Smooth muscle cell (in vitro differentiated cells): Measurements from ENCODE around the gene MTX1. TPM values are rescaled to one million over a fixed set of nuclear protein-coding genes. Genes with fewer than 3 reads are reported as not detected.
"Not testable (repeated sequence)": the region's sequence is repeated elsewhere in the genome, so short reads cannot be mapped to it uniquely, and the experiment has no call there.

Experiments used
- DNase-seq: peaks from one replicate; lab custom pipeline; 2025; ENCODE audit not compliant: unreplicated experiment; lab: John Stamatoyannopoulos, UW
- H2AFZ ChIP-seq: fragments of 200-600 bp; sonication (generic); 2 replicates; pipeline ENCODE4 v1.6.0; 2016; ENCODE audit warnings: antibody characterized with exemption, low read depth, mild to moderate bottlenecking
- H3F3A ChIP-seq: fragments of 200-600 bp; sonication (generic); 2 replicates; pipeline ENCODE4 v1.6.0; 2017; ENCODE audit warnings: antibody characterized with exemption, low read depth
- H3K27ac ChIP-seq: fragments of 200-600 bp; sonication (generic); 2 replicates; pipeline ENCODE4 v1.5.1; 2016; ENCODE audit warnings: low read depth, mild to moderate bottlenecking
- H3K27me3 ChIP-seq: fragments of 200-600 bp; sonication (generic); 2 replicates; pipeline ENCODE4 v1.6.1; 2016; ENCODE audit warnings: low read depth, mild to moderate bottlenecking
- H3K36me3 ChIP-seq: fragments of 200-600 bp; sonication (generic); 2 replicates; pipeline ENCODE4 v1.5.1; 2016; ENCODE audit warnings: low read depth
- H3K4me1 ChIP-seq: fragments of 200-600 bp; sonication (generic); 2 replicates; pipeline ENCODE4 v1.5.1; 2016; ENCODE audit warnings: low read depth
- H3K4me2 ChIP-seq: fragments of 200-600 bp; sonication (generic); 2 replicates; pipeline ENCODE4 v1.6.0; 2016; ENCODE audit warnings: mild to moderate bottlenecking
- H3K4me3 ChIP-seq: fragments of 200-600 bp; sonication (generic); 2 replicates; pipeline ENCODE4 v1.5.1; 2016; ENCODE audit warnings: mild to moderate bottlenecking
- H3K79me2 ChIP-seq: fragments of 200-600 bp; sonication (generic); 2 replicates; pipeline ENCODE4 v1.6.0; 2016; ENCODE audit warnings: low read depth, mild to moderate bottlenecking
- H3K9ac ChIP-seq: fragments of 200-600 bp; sonication (generic); 2 replicates; pipeline ENCODE4 v1.6.0; 2016; ENCODE audit warnings: low read depth
- H3K9me3 ChIP-seq: fragments of 200-600 bp; sonication (generic); replicated peaks from 2 replicates; pipeline ENCODE4 v1.5.1; 2016; ENCODE audit warnings: low read depth
- H4K20me1 ChIP-seq: fragments of 200-600 bp; sonication (generic); 2 replicates; pipeline ENCODE4 v1.6.0; 2016; ENCODE audit warnings: low read depth
- WGBS: methylation state at CpG from one replicate; pipeline ENCODE4 v1.1.7; 2016; ENCODE audit warnings: low lambda C conversion rate; 5-methylcytosine and 5-hydroxymethylcytosine counted together
- polyA plus RNA-seq: library from polyadenylated mRNA; unstranded; fragments of >200 nt; fragmentation: Nextera tagmentation; extraction: Ambion mirVana; gene quantifications from 2 replicates; pipeline ENCODE4 v1.2.1, GENCODE V29; 2016
- total RNA-seq: library from RNA; depleted of rRNA; stranded (reverse); fragments of >200 nt; gene quantifications from 2 replicates; pipeline ENCODE4 v1.2.3, GENCODE V29; 2014
- TF ChIP-seq, protein P1 (sequence below): fragments of 200-600 bp; sonication (generic); IDR thresholded peaks from 2 replicates; pipeline ENCODE4 v1.5.1; 2017; ENCODE audit warnings: borderline replicate concordance, mild to moderate bottlenecking, antibody characterized with exemption; ENCODE audit not compliant: insufficient read depth, poor library complexity, severe bottlenecking

MTX1 gene
- total and polyA plus RNA-seq, 2 experiments from 2014 or later = 45.2 to 109 TPM

DNA sequence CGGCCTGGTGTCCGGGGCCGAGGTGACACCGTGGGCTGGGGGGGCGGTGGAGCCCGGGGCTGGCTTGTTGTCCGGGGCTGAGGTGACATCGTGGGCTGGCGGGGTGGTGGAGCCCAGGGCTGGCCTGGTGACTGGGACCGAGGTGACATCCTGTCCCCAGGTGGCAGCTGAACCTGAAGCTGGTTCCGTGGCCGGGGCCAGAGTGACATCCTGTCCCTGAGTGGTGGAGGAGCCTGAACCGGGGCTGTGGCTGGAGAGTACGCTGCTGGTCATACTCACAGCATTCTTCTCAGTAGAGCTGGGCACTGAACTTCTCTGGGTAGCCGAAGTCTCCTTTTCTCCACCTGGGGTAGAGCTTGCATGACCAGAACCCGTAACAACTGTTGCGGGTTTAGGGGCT lies 16.6 kb upstream of the MTX1 start:
- no peak for DNase-seq
- no peak overlapping the region for H2AFZ ChIP-seq
- peaks cover 15% of the 10 kb centered on the region for H3K4me1 ChIP-seq
- no peak overlapping the region for H3K27ac ChIP-seq
- H3K9ac ChIP-seq = no peak overlapping the region
- H3K27me3 ChIP-seq = no peaks in the 10 kb centered on the region
- H3F3A ChIP-seq = peaks cover 3% of the 10 kb centered on the region
- no peak overlapping the region for H3K4me2 ChIP-seq
- TF ChIP-seq, protein P1, sequence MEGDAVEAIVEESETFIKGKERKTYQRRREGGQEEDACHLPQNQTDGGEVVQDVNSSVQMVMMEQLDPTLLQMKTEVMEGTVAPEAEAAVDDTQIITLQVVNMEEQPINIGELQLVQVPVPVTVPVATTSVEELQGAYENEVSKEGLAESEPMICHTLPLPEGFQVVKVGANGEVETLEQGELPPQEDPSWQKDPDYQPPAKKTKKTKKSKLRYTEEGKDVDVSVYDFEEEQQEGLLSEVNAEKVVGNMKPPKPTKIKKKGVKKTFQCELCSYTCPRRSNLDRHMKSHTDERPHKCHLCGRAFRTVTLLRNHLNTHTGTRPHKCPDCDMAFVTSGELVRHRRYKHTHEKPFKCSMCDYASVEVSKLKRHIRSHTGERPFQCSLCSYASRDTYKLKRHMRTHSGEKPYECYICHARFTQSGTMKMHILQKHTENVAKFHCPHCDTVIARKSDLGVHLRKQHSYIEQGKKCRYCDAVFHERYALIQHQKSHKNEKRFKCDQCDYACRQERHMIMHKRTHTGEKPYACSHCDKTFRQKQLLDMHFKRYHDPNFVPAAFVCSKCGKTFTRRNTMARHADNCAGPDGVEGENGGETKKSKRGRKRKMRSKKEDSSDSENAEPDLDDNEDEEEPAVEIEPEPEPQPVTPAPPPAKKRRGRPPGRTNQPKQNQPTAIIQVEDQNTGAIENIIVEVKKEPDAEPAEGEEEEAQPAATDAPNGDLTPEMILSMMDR = no peak
- no peak overlapping the region for H3K4me3 ChIP-seq
- WGBS = 96% methylated on average over 8 of the region's 17 CpGs
- H3K79me2 ChIP-seq = no peaks in the 10 kb centered on the region
- H3K9me3 ChIP-seq = no peaks in the 10 kb centered on the region
- no peaks in the 10 kb centered on the region for H4K20me1 ChIP-seq
- H3K36me3 ChIP-seq = no peaks in the 10 kb centered on the region

DNA sequence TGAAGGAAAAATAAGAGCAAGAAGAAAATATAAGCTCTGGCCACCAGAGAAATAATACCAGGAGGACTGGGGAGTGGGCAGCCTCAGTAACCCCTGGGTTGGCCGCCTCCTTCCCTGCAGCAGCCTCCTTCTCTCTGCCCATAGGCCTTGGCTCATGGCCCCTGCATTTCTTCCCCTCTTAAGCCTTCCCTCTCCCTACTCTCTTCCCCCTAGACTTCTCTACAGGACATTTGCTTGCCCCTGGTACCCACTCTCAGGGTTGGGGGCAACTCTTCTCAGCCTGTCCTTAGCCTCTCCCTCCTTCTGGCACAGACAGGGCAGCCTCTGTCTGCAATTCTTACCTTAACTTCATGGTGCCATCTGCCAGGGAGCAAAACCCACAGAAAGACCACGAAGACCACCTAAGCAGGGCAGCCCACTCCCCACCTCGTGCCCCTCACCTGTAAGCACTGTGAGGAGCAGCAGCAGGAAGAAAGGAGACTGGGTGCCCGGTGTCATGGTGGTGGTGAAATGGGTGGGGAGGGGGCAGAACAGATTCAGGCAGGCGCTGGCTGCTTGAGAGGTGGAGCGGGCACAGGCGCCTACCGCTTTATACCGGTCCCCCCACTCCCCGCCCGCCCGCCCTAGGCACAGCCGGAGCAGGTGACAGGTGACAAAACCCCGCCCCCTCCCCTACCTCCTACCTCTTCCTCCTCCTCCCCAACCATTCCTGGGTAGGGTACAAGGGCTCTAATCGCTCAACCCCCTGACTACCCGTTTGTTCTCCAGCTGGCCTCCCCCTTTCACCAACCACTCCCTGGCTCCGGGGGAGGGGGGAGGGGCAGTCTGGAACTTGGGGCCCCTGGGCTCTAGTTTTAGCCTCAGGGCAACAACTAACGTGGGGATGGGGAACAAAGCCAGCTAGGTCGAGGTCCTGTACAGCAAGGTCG lies 15.9 kb upstream of the MTX1 start:
- peak overlapping the region; percentile 58 for H3K4me3 ChIP-seq
- H3K36me3 ChIP-seq = no peaks in the 10 kb centered on the region
- H2AFZ ChIP-seq = peak overlapping the region; percentile 71
- H3K9me3 ChIP-seq = no peaks in the 10 kb centered on the region
- peak overlapping the region; percentile 80 for H3K27ac ChIP-seq
- peak overlapping the region; percentile 43 for H3K9ac ChIP-seq
- H3F3A ChIP-seq = peaks cover 3% of the 10 kb centered on the region
- TF ChIP-seq, protein P1 = no peak
- H4K20me1 ChIP-seq = no peaks in the 10 kb centered on the region
- WGBS = 32% methylated on average over 8 of the region's 20 CpGs
- H3K27me3 ChIP-seq = no peaks in the 10 kb centered on the region
- H3K4me2 ChIP-seq = peak overlapping the region; percentile 88
- no peaks in the 10 kb centered on the region for H3K79me2 ChIP-seq
- no peak for DNase-seq
- H3K4me1 ChIP-seq = peaks cover 18% of the 10 kb centered on the region

DNA sequence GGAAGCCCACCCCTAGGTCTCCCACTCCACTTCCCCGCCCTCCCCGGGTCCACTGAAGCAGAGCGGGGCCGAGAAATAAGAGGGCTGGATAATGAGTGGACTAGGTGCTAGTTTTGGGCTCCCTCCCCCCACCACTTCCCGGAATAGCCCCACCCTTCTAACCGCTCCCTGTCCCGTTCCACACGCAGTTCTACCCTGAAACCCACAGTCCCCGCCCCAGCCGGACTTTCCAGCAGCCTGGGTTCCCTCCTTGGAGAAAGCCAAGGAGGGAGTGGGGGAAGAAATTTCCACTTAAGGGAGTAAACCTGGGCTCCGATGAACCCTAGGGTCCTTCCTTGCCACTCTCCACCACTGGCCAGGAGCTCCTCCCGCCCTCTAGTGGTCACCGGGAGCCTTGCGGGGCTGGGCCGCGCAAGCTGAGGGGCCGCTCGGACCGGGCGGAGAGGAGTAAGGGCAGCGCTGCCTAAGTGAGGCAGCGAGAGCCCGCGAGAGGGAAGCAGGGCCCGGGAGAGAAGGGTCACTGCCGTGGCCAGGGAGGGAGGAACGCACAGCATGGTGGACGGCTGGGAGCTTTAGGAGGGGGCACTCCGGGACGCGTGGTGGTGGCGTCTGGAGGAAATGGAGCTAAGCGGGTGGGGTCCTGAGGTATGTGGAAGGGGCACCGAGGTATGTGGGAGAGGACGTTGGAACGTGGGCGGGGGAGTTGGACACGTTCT lies 15.1 kb upstream of the MTX1 start:
- WGBS = 1% methylated on average over 33 of the region's 38 CpGs
- peak overlapping the region; percentile 58 for H3K4me3 ChIP-seq
- TF ChIP-seq, protein P1 = peak; percentile 97

DNA sequence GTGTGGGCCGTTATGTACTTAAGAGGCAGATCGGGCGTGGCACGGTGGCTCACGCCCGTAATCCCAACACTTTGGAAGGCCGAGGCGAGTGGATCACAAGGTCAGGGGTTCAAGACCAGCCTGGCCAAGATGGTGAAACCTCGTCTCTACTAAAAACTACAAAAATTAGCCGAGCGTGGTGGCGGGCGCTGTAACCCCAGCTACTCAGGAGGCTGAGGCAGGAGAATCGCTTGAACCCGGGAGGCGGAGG lies 14.6 kb upstream of the MTX1 start:
- 3% methylated on average over 16 of the region's 16 CpGs for WGBS
- Histone ChIP-seq H3K27ac (peak overlapping the region; percentile 80), H3K9ac (peak overlapping the region; percentile 81), H2AFZ (peak overlapping the region; percentile 71), H3K4me2 (peak overlapping the region; percentile 88), H3K4me3 (peak overlapping the region; percentile 58), H3K4me1 (peaks cover 18% of the 10 kb centered on the region)
- not testable (repeated sequence) for H3K36me3 ChIP-seq, H3F3A ChIP-seq, H3K79me2 ChIP-seq, H4K20me1 ChIP-seq, H3K9me3 ChIP-seq, DNase-seq, H3K27me3 ChIP-seq

More for the DNA sequence above, 15.1 kb upstream of the MTX1 start:
- DNase-seq = peak; percentile 84
- H3K4me2 ChIP-seq = peak overlapping the region; percentile 88
- peak overlapping the region; percentile 71 for H2AFZ ChIP-seq
- no peaks in the 10 kb centered on the region for H4K20me1 ChIP-seq
- peak overlapping the region; percentile 80 for H3K27ac ChIP-seq
- peaks cover 18% of the 10 kb centered on the region for H3K4me1 ChIP-seq
- peaks cover 3% of the 10 kb centered on the region for H3F3A ChIP-seq
- no peaks in the 10 kb centered on the region for H3K27me3 ChIP-seq
- no peaks in the 10 kb centered on the region for H3K9me3 ChIP-seq
- no peaks in the 10 kb centered on the region for H3K79me2 ChIP-seq
- H3K36me3 ChIP-seq = no peaks in the 10 kb centered on the region
- H3K9ac ChIP-seq = peak overlapping the region; percentile 81
